ENCODE measurements around the gene SYT3.
"Not testable (repeated sequence)": the region's sequence is repeated elsewhere in the genome, so short reads cannot be mapped to it uniquely, and the experiment has no call there.

Gene SYT3

DNA sequence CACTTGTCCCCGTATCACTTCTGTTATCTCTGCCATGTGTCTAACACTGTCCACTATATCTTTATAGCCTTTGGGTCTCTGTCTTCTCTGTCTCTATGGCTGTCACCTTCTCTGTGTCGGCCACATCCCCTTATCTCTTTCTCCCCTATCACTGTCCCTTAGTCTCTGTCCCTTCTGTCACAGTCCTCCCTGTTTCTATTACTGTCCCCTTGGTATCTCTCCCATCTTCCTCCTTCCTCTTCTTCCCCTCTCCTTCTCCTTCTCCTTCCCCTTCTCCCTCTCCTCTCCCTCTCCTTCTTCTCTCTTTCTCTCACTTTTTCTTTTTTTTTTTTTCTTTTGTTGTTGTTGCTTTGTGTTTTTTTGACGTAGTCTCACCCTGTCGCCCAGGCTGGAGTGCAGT lies 36.7 kb downstream of the SYT3 start:
- no peaks in the 10 kb centered on the region for H3K4me1 ChIP-seq (ENCODE audit: control insufficient read depth, insufficient read depth, low read length, poor library complexity, severe bottlenecking)
- DNase-seq, result no peak
- H3K27ac ChIP-seq (ENCODE audit: insufficient read depth, low read length, poor library complexity, severe bottlenecking), result no peak overlapping the region
- H3K4me3 ChIP-seq (ENCODE audit: insufficient read depth, low read depth, low read length, poor library complexity, severe bottlenecking), result no peak overlapping the region
- H3K27me3 ChIP-seq (replicated peaks; ENCODE audit: control insufficient read depth, insufficient read depth, low read length, poor library complexity, severe bottlenecking), result peaks cover 3% of the 10 kb centered on the region
- no peaks in the 10 kb centered on the region for H3K9me3 ChIP-seq (ENCODE audit: control insufficient read depth, low read length)
- no peaks in the 10 kb centered on the region for H3K36me3 ChIP-seq (ENCODE audit: control insufficient read depth, insufficient read depth, low read length)

DNA sequence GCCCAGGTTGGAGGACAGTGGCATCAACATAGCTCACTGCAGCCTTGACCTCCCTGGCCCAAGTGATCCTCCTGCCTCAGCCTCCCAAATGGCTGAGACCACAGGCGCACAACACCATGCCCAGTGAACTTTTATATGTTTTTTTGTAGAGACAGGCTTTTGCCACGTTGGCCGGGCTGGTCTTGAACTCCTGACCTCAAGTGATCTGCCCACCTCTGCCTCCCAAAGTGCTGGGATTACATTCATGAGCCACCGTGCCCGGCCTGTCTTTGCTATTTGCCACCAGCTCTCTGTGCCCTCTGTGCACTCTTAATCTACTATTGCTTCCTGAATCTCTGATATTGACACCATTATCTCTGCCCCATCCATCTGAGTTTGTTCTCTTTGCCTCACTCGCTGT lies 37.2 kb downstream of the SYT3 start:
- H3K4me3 ChIP-seq (ENCODE audit: insufficient read depth, low read depth, low read length, poor library complexity, severe bottlenecking), result no peak overlapping the region
- H3K36me3 ChIP-seq (ENCODE audit: control insufficient read depth, insufficient read depth, low read length), result no peaks in the 10 kb centered on the region
- DNase-seq, result no peak
- H3K27me3 ChIP-seq (replicated peaks; ENCODE audit: control insufficient read depth, insufficient read depth, low read length, poor library complexity, severe bottlenecking), result peaks cover 3% of the 10 kb centered on the region
- no peaks in the 10 kb centered on the region for H3K9me3 ChIP-seq (ENCODE audit: control insufficient read depth, low read length)
- no peak overlapping the region for H3K27ac ChIP-seq (ENCODE audit: insufficient read depth, low read length, poor library complexity, severe bottlenecking)
- no peaks in the 10 kb centered on the region for H3K4me1 ChIP-seq (ENCODE audit: control insufficient read depth, insufficient read depth, low read length, poor library complexity, severe bottlenecking)

DNA sequence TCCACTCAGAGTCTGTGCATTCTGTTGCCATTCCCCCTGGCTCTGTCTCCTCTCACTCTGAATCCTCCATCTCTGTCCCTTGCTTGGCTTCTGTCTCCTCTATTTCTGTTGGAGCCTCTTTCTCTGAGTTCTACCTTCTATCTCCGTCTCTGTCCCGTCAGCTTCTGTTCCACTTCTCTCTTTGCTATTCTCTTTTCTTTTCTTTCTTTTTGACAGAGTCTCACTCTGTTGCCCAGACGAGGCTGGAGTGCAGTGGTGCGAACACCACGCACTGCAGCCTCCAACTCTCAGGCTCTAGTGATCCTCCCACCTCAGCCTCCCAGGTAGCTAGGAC lies 37.6 kb downstream of the SYT3 start:
- Histone ChIP-seq H3K27ac (ENCODE audit: insufficient read depth, low read length, poor library complexity, severe bottlenecking) (no peak overlapping the region), H3K36me3 (ENCODE audit: control insufficient read depth, insufficient read depth, low read length) (no peaks in the 10 kb centered on the region), H3K27me3 (replicated peaks; ENCODE audit: control insufficient read depth, insufficient read depth, low read length, poor library complexity, severe bottlenecking) (peaks cover 3% of the 10 kb centered on the region), H3K4me1 (ENCODE audit: control insufficient read depth, insufficient read depth, low read length, poor library complexity, severe bottlenecking) (no peaks in the 10 kb centered on the region), H3K9me3 (ENCODE audit: control insufficient read depth, low read length) (no peaks in the 10 kb centered on the region), H3K4me3 (ENCODE audit: insufficient read depth, low read depth, low read length, poor library complexity, severe bottlenecking) (no peak overlapping the region)
- DNase-seq, result no peak

DNA sequence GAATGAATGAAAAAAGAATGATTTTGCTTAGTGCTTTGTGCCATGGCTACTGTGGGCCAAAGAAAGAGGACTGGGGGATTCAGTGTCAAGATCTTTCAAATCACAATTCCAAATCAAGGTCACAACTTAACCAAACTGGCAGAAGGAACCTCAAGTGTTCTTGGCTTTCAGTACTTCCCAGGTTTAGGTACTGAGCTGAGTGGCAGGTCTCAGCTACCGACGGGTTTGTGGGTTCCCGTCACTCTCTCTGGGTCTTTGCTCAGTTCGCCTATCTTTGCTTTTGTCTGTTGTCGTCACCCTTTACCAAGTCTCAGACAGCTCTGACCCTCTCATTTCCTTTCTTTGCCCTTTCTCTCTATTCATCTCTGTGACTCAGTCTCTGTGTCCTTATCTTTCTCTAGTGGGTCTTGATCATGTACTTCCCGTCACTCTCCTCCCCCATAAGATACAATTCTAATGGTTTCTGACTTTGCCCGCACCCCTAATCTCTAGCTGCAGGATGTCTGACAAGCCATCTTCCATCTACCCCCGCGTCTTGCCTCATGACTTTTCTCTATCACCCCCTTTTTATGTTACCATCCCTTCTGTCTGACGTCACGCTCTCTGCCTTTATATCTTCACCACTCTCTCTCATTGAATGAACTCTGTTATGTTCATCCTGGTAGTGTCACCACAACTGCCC lies 38.1 kb downstream of the SYT3 start:
- H3K36me3 ChIP-seq (ENCODE audit: control insufficient read depth, insufficient read depth, low read length), result no peaks in the 10 kb centered on the region
- no peaks in the 10 kb centered on the region for H3K4me1 ChIP-seq (ENCODE audit: control insufficient read depth, insufficient read depth, low read length, poor library complexity, severe bottlenecking)
- peaks cover 2% of the 10 kb centered on the region for H3K27me3 ChIP-seq (replicated peaks; ENCODE audit: control insufficient read depth, insufficient read depth, low read length, poor library complexity, severe bottlenecking)
- no peak overlapping the region for H3K4me3 ChIP-seq (ENCODE audit: insufficient read depth, low read depth, low read length, poor library complexity, severe bottlenecking)
- H3K9me3 ChIP-seq (ENCODE audit: control insufficient read depth, low read length), result no peaks in the 10 kb centered on the region
- no peak for DNase-seq
- H3K27ac ChIP-seq (ENCODE audit: insufficient read depth, low read length, poor library complexity, severe bottlenecking), result no peak overlapping the region

DNA sequence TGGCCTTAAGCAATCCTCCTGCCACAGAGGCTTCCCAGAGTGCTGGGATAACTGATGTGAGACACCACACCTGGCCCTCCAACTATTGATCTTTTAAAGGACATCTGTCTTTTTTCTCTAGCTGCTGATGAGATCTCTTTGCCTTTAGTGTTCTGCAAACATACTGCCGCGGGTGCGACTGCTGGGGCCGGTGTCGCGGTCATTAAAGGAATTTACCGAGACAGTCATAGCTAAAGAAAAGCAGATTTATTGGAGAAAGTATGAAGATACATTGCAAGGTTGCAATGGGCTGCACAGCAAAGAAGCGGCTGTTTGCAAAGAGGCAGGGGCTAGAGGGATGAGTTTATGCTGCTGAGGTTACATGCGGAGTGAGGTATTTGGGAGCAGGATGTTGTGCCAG lies 40.3 kb downstream of the SYT3 start:
- no peak for DNase-seq
- Histone ChIP-seq H3K36me3 (ENCODE audit: control insufficient read depth, insufficient read depth, low read length) (no peaks in the 10 kb centered on the region), H3K4me1 (ENCODE audit: control insufficient read depth, insufficient read depth, low read length, poor library complexity, severe bottlenecking) (no peaks in the 10 kb centered on the region), H3K4me3 (ENCODE audit: insufficient read depth, low read depth, low read length, poor library complexity, severe bottlenecking) (no peak overlapping the region), H3K27me3 (replicated peaks; ENCODE audit: control insufficient read depth, insufficient read depth, low read length, poor library complexity, severe bottlenecking) (no peaks in the 10 kb centered on the region), H3K27ac (ENCODE audit: insufficient read depth, low read length, poor library complexity, severe bottlenecking) (no peak overlapping the region), H3K9me3 (ENCODE audit: control insufficient read depth, low read length) (no peaks in the 10 kb centered on the region)

DNA sequence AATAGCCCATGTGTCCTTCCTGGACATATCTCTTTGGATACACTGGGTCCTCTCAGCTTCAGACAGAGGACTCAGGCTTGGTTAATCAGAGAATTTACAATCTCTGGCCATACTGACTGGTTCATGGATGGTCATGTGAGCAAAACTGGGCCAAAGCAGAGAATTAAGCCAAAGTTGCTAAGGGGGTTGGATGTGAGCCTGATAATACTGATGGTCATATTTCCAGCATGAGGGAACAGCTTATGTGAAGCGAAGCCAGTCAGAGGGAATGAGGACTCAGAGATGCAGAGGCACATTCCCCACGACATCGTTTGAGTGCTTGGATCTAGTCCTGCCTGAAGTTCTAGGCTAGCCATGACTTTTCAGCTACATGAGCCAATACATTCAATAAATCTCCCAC lies 49.5 kb downstream of the SYT3 start:
- H3K27me3 ChIP-seq (replicated peaks; ENCODE audit: control insufficient read depth, insufficient read depth, low read length, poor library complexity, severe bottlenecking), result no peaks in the 10 kb centered on the region
- no peak for DNase-seq

DNA sequence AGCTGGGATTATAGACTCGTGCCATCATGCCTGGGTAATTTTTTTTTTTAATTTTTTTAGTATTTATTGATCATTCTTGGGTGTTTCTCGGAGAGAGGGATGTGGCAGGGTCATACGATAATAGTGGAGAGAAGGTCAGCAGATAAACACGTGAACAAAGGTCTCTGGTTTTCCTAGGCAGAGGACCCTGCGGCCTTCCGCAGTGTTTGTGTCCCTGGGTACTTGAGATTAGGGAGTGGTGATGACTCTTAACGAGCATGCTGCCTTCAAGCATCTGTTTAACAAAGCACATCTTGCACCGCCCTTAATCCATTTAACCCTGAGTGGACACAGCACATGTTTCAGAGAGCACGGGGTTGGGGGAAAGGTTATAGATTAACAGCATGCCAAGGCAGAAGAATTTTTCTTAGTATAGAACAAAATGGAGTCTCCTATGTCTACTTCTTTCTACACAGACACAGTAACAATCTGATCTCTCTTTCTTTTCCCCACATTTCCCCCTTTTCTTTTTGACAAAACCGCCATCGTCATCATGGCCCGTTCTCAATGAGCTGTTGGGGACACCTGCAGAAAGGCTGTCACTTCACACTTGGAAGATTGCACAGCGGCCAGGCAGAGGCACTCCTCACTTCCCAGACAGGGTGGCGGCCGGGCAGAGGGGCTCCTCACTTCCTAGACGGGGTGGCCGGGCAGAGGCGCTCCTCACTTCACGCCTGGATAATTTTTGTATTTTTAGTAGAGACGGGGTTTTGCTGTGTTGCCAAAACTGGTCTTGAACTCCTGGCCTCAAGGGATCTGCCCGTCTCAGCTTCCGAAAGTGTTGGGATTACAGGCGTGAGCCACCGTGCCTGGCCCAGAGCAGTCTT lies 57.7 kb downstream of the SYT3 start:
- H3K27ac ChIP-seq (ENCODE audit: insufficient read depth, low read length, poor library complexity, severe bottlenecking); H3K27me3 ChIP-seq (replicated peaks; ENCODE audit: control insufficient read depth, insufficient read depth, low read length, poor library complexity, severe bottlenecking); H3K4me1 ChIP-seq (ENCODE audit: control insufficient read depth, insufficient read depth, low read length, poor library complexity, severe bottlenecking); H3K4me3 ChIP-seq (ENCODE audit: insufficient read depth, low read depth, low read length, poor library complexity, severe bottlenecking); DNase-seq; H3K9me3 ChIP-seq (ENCODE audit: control insufficient read depth, low read length); H3K36me3 ChIP-seq (ENCODE audit: control insufficient read depth, insufficient read depth, low read length): not testable (repeated sequence)

More for the DNA sequence above, 49.5 kb downstream of the SYT3 start:
- Histone ChIP-seq H3K9me3 (ENCODE audit: control insufficient read depth, low read length) (no peaks in the 10 kb centered on the region), H3K4me3 (ENCODE audit: insufficient read depth, low read depth, low read length, poor library complexity, severe bottlenecking) (no peak overlapping the region), H3K27ac (ENCODE audit: insufficient read depth, low read length, poor library complexity, severe bottlenecking) (no peak overlapping the region), H3K4me1 (ENCODE audit: control insufficient read depth, insufficient read depth, low read length, poor library complexity, severe bottlenecking) (no peaks in the 10 kb centered on the region), H3K36me3 (ENCODE audit: control insufficient read depth, insufficient read depth, low read length) (no peaks in the 10 kb centered on the region)

DNA sequence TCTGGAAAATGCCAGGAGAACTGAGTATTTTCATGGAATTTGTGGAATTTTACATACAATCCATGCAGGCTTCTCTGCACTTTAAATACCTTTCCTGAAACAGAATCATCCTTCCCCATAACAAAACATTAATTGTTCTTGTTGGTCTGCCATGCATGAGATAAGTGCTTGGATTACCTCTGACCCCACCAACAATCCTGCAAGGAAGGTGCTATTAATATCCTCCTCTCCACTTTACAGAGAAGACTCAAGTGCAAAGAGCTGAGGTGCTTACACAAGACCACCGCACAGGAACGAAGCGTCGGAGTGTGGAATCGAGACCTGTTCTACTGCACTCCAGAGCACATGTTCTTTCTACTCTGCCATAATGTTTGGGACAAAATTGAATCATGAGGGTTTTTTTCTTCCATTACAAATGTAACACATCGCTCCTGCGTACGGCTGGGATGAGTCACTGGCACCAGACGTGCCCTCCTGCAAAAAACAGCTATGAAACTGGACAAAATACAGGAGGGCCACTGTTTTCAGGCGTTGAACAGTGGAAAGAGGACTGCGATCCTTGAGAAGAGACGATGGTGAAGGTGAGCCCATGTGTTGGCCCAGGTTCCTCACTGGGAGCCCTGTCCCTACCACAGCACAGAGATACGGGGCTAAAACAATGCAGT lies 58.6 kb downstream of the SYT3 start:
- no peaks in the 10 kb centered on the region for H3K4me1 ChIP-seq (ENCODE audit: control insufficient read depth, insufficient read depth, low read length, poor library complexity, severe bottlenecking)
- H3K36me3 ChIP-seq (ENCODE audit: control insufficient read depth, insufficient read depth, low read length), result no peaks in the 10 kb centered on the region
- H3K27me3 ChIP-seq (replicated peaks; ENCODE audit: control insufficient read depth, insufficient read depth, low read length, poor library complexity, severe bottlenecking), result no peaks in the 10 kb centered on the region
- H3K27ac ChIP-seq (ENCODE audit: insufficient read depth, low read length, poor library complexity, severe bottlenecking), result no peak overlapping the region
- DNase-seq, result no peak
- H3K4me3 ChIP-seq (ENCODE audit: insufficient read depth, low read depth, low read length, poor library complexity, severe bottlenecking), result no peak overlapping the region
- no peaks in the 10 kb centered on the region for H3K9me3 ChIP-seq (ENCODE audit: control insufficient read depth, low read length)

DNA sequence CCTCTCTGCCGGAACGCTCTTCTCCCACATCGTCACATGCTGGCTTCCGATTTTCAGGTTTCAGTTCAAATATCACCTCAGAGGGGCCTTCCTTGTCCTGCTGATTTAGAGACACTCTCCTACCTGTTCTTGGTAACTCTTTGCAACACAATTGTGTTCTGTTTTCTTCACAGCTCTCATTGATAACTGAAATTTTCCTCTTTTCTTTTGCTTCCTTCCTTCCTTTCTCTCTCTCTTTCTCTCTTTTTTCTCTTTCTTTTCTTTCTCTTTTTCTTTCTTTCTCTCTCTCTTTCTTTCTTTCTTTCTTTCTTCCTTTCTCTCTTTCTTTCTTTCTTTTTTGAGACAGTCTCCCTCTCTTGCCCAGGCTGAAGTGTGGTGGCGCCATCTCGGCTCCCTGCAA lies 59.4 kb downstream of the SYT3 start:
- no peaks in the 10 kb centered on the region for H3K9me3 ChIP-seq (ENCODE audit: control insufficient read depth, low read length)
- no peak overlapping the region for H3K4me3 ChIP-seq (ENCODE audit: insufficient read depth, low read depth, low read length, poor library complexity, severe bottlenecking)
- no peak overlapping the region for H3K27ac ChIP-seq (ENCODE audit: insufficient read depth, low read length, poor library complexity, severe bottlenecking)
- no peaks in the 10 kb centered on the region for H3K4me1 ChIP-seq (ENCODE audit: control insufficient read depth, insufficient read depth, low read length, poor library complexity, severe bottlenecking)
- no peaks in the 10 kb centered on the region for H3K36me3 ChIP-seq (ENCODE audit: control insufficient read depth, insufficient read depth, low read length)
- DNase-seq, result no peak
- no peaks in the 10 kb centered on the region for H3K27me3 ChIP-seq (replicated peaks; ENCODE audit: control insufficient read depth, insufficient read depth, low read length, poor library complexity, severe bottlenecking)

DNA sequence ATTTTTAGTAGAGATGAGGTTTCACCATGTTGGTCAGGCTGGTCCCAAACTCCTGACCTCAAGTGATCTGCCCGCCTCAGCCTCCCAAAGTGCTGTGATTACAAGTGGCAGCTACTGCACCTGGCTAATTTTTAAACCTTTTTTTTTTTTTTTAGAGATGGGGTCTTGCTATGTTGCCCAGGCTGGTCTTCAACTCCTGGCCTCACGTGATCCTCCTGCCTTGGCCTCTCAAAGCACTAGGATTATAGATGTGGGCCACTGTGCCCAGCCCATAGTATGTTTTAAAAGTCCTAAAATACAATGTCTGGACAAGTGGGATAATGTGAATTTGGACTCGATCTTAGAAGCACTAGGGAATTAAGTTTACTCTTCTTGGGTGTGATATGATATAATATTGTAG lies 62.9 kb downstream of the SYT3 start:
- not testable (repeated sequence) for H3K4me3 ChIP-seq (ENCODE audit: insufficient read depth, low read depth, low read length, poor library complexity, severe bottlenecking); H3K9me3 ChIP-seq (ENCODE audit: control insufficient read depth, low read length); H3K36me3 ChIP-seq (ENCODE audit: control insufficient read depth, insufficient read depth, low read length); H3K27ac ChIP-seq (ENCODE audit: insufficient read depth, low read length, poor library complexity, severe bottlenecking); DNase-seq; H3K27me3 ChIP-seq (replicated peaks; ENCODE audit: control insufficient read depth, insufficient read depth, low read length, poor library complexity, severe bottlenecking); H3K4me1 ChIP-seq (ENCODE audit: control insufficient read depth, insufficient read depth, low read length, poor library complexity, severe bottlenecking)

Data from effector memory CD4-positive, alpha-beta T cell (primary cell).